Neuronal stem cell (in vitro differentiated cells): ENCODE results near the gene IFNA21. TPM values are rescaled to one million over a fixed set of nuclear protein-coding genes. Genes with fewer than 3 reads are reported as not detected.
"Not testable (repeated sequence)": the region's sequence is repeated elsewhere in the genome, so short reads cannot be mapped to it uniquely, and the experiment has no call there.

Experiments
- DNase-seq: peaks from one replicate; pipeline ENCODE4 v3.0.0-alpha.2; 2013; ENCODE audit warnings: low spot score
- H2AFZ ChIP-seq: one replicate; pipeline ENCODE4 v1.6.1; 2013; ENCODE audit warnings: mild to moderate bottlenecking, low read length, inconsistent platforms
- H2AK5ac ChIP-seq: 2 replicates; pipeline ENCODE4 v1.6.1; 2013; ENCODE audit warnings: low read depth, mild to moderate bottlenecking, inconsistent platforms, low read length, moderate library complexity, mixed read lengths
- H2BK120ac ChIP-seq: 2 replicates; pipeline ENCODE4 v1.6.1; 2013; ENCODE audit warnings: low read depth, mild to moderate bottlenecking, inconsistent platforms, low read length, moderate library complexity, mixed read lengths
- H2BK12ac ChIP-seq: one replicate; pipeline ENCODE4 v1.6.1; 2013; ENCODE audit warnings: low read length, inconsistent platforms
- H2BK15ac ChIP-seq: 2 replicates; pipeline ENCODE4 v1.6.1; 2013; ENCODE audit warnings: mild to moderate bottlenecking, low read length, inconsistent platforms, mixed read lengths
- H2BK5ac ChIP-seq: one replicate; pipeline ENCODE4 v1.6.1; 2013; ENCODE audit warnings: inconsistent platforms, mild to moderate bottlenecking, low read length, moderate library complexity
- H3K14ac ChIP-seq: one replicate; pipeline ENCODE4 v1.6.1; 2013; ENCODE audit warnings: low read length, inconsistent platforms
- H3K18ac ChIP-seq: 2 replicates; pipeline ENCODE4 v1.6.1; 2013; ENCODE audit warnings: low read length, inconsistent platforms
- H3K23ac ChIP-seq: 2 replicates; pipeline ENCODE4 v1.6.1; 2013; ENCODE audit warnings: low read depth, mild to moderate bottlenecking, mixed read lengths, low read length, inconsistent platforms; ENCODE audit not compliant: poor library complexity
- H3K27ac ChIP-seq: replicated peaks from 3 replicates; pipeline ENCODE4 v1.5.1; 2013; ENCODE audit warnings: low read length, inconsistent platforms
- H3K27me3 ChIP-seq, 3 experiments: 2 replicates each; pipeline ENCODE4 v1.6.1; 2013; ENCODE audit warnings: low read length in 3 of 3, mild to moderate bottlenecking in 2 of 3, inconsistent platforms in 1 of 3, low read depth in 1 of 3, mixed read lengths in 1 of 3, moderate library complexity in 1 of 3; ENCODE audit not compliant: control insufficient read depth in 3 of 3, insufficient read depth in 3 of 3
- H3K36me3 ChIP-seq, 2 donors: replicated peaks in 1 of 2; 2 replicates each; pipeline ENCODE4 v1.6.1; 2013; ENCODE audit warnings: low read length in 2 of 2; ENCODE audit not compliant: control insufficient read depth in 2 of 2, insufficient read depth in 2 of 2
- H3K4ac ChIP-seq: 2 replicates; pipeline ENCODE4 v1.6.1; 2013; ENCODE audit warnings: inconsistent platforms, mild to moderate bottlenecking, low read length, moderate library complexity
- H3K4me1 ChIP-seq, 2 donors: 1 replicate in 1 of 2; 2 replicates in 1 of 2; pipeline ENCODE4 v1.6.1; 2013; ENCODE audit warnings: low read length in 2 of 2, low read depth in 1 of 2; ENCODE audit not compliant: control insufficient read depth in 2 of 2, insufficient read depth in 1 of 2
- H3K4me2 ChIP-seq: one replicate; pipeline ENCODE4 v1.6.1; 2013; ENCODE audit warnings: mild to moderate bottlenecking, low read length, inconsistent platforms; ENCODE audit not compliant: insufficient read depth, poor library complexity, severe bottlenecking
- H3K4me3 ChIP-seq, 2 donors: 2 replicates each; pipeline ENCODE4 v1.5.1; 2013; ENCODE audit warnings: low read length in 2 of 2, mild to moderate bottlenecking in 2 of 2, inconsistent platforms in 1 of 2, moderate library complexity in 1 of 2
- H3K79me1 ChIP-seq: one replicate; pipeline ENCODE4 v1.6.1; 2013; ENCODE audit warnings: low read depth, mild to moderate bottlenecking, inconsistent platforms, low read length, moderate library complexity
- H3K9ac ChIP-seq: one replicate; pipeline ENCODE4 v1.6.1; 2013; ENCODE audit warnings: mild to moderate bottlenecking, low read depth, low read length, inconsistent platforms; ENCODE audit not compliant: poor library complexity
- H3K9me3 ChIP-seq, 2 donors: replicated peaks in 1 of 2; 2 replicates each; pipeline versions ENCODE3 to v1.6.1; 2013; ENCODE audit warnings: low read length in 2 of 2, mild to moderate bottlenecking in 2 of 2, inconsistent platforms in 1 of 2, low read depth in 1 of 2, mixed read lengths in 1 of 2, moderate library complexity in 1 of 2; ENCODE audit not compliant: control insufficient read depth in 2 of 2, insufficient read depth in 1 of 2
- H4K8ac ChIP-seq: one replicate; pipeline ENCODE4 v1.6.1; 2013; ENCODE audit warnings: low read depth, mild to moderate bottlenecking, inconsistent platforms, low read length, moderate library complexity
- H4K91ac ChIP-seq: one replicate; pipeline ENCODE4 v1.6.1; 2013; ENCODE audit warnings: low read length, low read depth, mild to moderate bottlenecking, inconsistent platforms; ENCODE audit not compliant: poor library complexity
- WGBS, 2 donors: extraction: QIAGEN DNeasy Blood & Tissue Kit; methylation state at CpG; one replicate each; pipeline ENCODE4 v1.1.7; 2013; ENCODE audit warnings: missing lambda C conversion rate in 2 of 2, mixed read lengths in 1 of 2; ENCODE audit not compliant: insufficient read length in 2 of 2, insufficient replicate concordance in 1 of 2; ENCODE audit errors: extremely low coverage in 2 of 2; 5-methylcytosine and 5-hydroxymethylcytosine counted together
- polyA plus RNA-seq, 2 experiments: library from polyadenylated mRNA; stranded (reverse); fragments of 200-250 nt; gene quantifications; one replicate each; pipeline ENCODE4 v1.2.3, GENCODE V29; 2013

The IFNA21 gene
- polyA plus RNA-seq (2013, experiment 1 of 2) = not detected
- polyA plus RNA-seq (2013, experiment 2 of 2) = not detected

DNA sequence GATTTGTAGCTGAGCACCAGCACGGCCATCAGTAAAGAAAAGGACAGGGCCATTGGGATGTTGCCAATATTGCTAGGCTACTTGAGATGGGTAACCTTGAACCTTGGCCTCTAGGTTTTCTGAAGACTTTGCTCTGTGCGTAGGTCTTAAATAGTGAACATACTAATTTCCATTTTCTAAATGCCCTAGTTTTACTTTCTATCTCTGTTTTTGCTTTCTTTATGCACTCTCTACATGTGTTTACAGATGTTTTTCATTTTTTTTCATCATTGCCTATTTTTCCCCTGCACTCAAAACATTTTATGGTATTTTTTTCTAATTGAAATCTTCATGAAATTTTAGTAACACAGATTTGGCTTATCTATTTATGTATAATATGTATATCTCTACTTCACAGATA, at the start of gene IFNA21:
IFNA21 (minus strand) TSS at position 101 of the 400 bp plus-strand sequence; CDS start at position 53, 48 bp downstream.
- H2BK5ac ChIP-seq, H3K23ac ChIP-seq, H3K27ac ChIP-seq, H2BK120ac ChIP-seq, H3K14ac ChIP-seq, H3K4me3 ChIP-seq, H3K4me2 ChIP-seq, H3K27me3 ChIP-seq, H3K18ac ChIP-seq, H3K9me3 ChIP-seq, H4K8ac ChIP-seq, DNase-seq, H2AFZ ChIP-seq, H3K4me1 ChIP-seq, H3K36me3 ChIP-seq, H2BK15ac ChIP-seq, H2AK5ac ChIP-seq, H3K79me1 ChIP-seq, H4K91ac ChIP-seq, H3K4ac ChIP-seq, H3K9ac ChIP-seq, H2BK12ac ChIP-seq: not testable (repeated sequence)
- WGBS, 2 donors = no CpG with 5 or more reads among the region's 2 CpGs

DNA sequence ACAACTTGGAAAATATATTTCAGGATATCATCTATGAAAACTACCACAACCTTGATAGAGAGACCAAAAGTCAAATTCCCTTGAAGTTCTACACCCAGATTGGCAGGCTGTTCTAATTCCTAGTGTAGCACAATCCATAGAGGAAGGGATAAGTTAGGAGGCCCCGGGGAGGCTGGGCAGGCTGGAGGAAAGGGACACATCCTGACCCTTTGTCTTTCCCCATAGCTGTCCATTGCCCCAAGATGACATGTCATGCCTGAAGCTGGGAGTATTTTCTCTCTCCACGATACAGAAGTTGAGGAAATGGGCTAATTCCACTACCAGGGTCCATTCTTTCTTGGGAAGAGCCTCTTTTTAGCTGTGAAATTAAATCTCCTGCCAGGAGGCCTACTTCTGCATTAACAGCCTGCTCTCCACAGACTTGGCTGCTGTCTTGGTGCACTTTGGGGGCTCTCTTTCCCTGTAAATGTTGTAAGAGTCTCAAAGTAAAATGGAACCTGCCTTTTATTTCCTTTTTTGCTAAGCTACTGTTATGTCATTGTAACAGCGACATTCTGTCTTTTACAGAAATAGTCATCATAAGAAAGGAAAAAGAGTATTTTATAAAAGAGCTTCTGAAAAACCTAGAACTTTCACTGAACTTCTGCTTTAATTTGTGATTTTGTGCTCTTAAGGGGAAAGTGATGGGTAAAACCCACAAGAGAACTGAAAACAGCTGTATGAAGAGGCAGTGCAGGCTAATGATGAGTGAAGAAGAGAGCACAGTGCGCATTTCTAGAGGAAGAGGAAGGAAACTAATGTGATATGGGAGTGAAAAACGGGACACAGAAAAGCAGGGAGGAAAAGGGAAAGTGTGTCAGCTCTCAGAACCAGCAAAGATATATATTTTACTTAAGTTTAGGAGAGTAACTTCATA, 47.2 kb upstream of the IFNA21 start:
- not testable (repeated sequence) for H3K9ac ChIP-seq, H2BK12ac ChIP-seq, H3K23ac ChIP-seq, H3K9me3 ChIP-seq, H2BK15ac ChIP-seq, H3K4me3 ChIP-seq, H2BK5ac ChIP-seq, H3K14ac ChIP-seq, H3K4me1 ChIP-seq, H2AFZ ChIP-seq, H3K4me2 ChIP-seq, H3K36me3 ChIP-seq, H3K27me3 ChIP-seq, H3K79me1 ChIP-seq, H2BK120ac ChIP-seq, H2AK5ac ChIP-seq, H4K91ac ChIP-seq, H4K8ac ChIP-seq, H3K27ac ChIP-seq, DNase-seq, H3K4ac ChIP-seq, H3K18ac ChIP-seq
- no CpG with 5 or more reads among the region's 5 CpGs for WGBS, 2 donors

DNA sequence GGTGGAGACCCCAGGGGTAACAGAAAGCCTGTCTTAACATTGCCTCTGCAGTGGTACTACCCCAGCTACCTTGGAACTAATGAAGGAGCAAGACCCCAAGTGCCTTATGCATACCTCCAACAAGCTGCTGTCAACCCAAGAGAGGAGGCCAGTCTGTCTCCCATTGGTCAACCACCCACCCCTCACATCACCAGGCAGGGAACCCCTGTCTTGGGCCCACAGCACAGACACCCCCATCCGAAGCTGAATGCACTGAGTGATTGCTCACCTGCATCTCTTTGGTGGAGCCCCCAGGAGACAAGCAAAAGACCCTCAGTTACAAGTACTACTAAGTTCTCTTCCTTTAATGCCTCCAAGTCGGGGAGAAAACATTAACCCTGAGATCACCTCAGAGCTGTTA, 45.7 kb upstream of the IFNA21 start:
- H2AK5ac ChIP-seq, H2BK15ac ChIP-seq, H3K18ac ChIP-seq, H3K4me2 ChIP-seq, H3K9me3 ChIP-seq, H3K79me1 ChIP-seq, H2BK5ac ChIP-seq, H2AFZ ChIP-seq, H4K91ac ChIP-seq, H3K14ac ChIP-seq, H3K27ac ChIP-seq, H2BK120ac ChIP-seq, H3K9ac ChIP-seq, H4K8ac ChIP-seq, H3K27me3 ChIP-seq, DNase-seq, H3K4me1 ChIP-seq, H2BK12ac ChIP-seq, H3K4ac ChIP-seq, H3K23ac ChIP-seq, H3K4me3 ChIP-seq, H3K36me3 ChIP-seq: not testable (repeated sequence)
- WGBS, 2 donors = no CpG with 5 or more reads among the region's 2 CpGs

DNA sequence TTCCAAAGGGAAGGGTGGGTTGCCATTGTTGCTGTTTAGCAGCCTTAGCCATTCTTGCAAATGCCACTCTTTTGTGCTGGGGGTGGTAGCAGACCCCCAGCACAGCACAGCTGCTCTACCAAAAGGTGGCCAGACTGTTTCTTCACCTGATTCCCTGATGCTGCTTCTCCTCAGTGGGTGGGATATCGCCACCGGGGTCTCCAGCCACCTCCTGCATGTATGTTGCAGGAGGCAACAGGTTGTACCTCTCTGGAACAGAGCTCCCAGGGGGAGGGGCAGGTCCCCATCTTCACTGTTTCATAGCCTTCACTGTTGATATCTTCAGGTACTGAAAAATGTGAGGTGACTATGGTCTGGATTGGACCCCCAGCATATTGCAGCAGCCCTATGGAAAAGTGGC, 44.3 kb upstream of the IFNA21 start:
- H4K8ac ChIP-seq, H3K9me3 ChIP-seq, H3K4me2 ChIP-seq, H3K18ac ChIP-seq, H3K79me1 ChIP-seq, H3K14ac ChIP-seq, DNase-seq, H3K27ac ChIP-seq, H2BK120ac ChIP-seq, H2BK5ac ChIP-seq, H2AK5ac ChIP-seq, H3K9ac ChIP-seq, H3K27me3 ChIP-seq, H3K23ac ChIP-seq, H3K4me3 ChIP-seq, H3K36me3 ChIP-seq, H4K91ac ChIP-seq, H3K4me1 ChIP-seq, H2BK12ac ChIP-seq, H3K4ac ChIP-seq, H2BK15ac ChIP-seq, H2AFZ ChIP-seq: not testable (repeated sequence)
- WGBS, 2 donors = no CpG with 5 or more reads among the region's 2 CpGs
